Measurements from ENCODE around the gene SDCCAG8. TPM values are rescaled to one million over a fixed set of nuclear protein-coding genes. Genes with fewer than 3 reads are reported as not detected.

The SDCCAG8 gene
- total and polyA plus RNA-seq, 8 donors, result 24.3 to 37.1 (median 30.0) TPM

DNA sequence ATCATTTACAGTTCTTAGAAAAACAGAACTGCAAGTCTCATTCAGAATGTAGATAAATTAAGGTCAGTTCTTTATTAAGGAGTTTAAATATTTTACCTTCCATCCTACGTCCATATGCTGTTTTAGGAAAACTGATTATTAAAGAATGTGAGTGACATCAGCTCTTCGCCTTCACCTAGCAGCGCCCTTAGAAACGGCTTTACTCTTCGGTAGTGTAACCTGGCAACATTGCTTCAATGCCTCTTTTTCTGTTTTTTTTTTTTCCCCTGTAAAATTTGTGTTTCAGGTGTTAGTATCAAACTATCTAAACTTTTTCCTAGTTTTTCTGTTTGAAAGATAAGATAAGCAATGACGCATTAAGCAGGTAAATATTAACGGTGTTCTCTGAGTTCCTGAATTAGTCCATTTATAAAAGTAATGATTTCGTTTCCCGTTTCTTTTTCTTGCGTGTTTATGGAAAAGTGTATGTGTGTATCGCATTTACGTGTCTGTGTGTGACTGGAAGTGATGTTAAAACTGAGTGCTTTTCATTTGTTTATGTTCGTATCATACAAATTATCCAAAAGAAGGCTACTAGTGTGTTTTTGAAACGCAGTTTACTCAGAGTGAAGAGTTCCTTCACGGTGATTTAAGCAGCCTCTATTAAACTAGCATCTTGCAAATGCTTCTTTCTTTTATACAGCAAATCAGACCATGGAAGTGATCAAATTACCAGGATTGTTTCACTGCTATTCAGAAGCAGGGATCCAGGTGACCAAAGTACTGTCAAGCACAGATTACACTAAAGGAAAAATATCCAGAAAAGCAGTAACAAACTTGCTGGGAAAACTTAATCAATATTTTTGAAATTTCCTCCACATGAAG, 139.0 kb downstream of the SDCCAG8 start:
- 50 to 53% methylated on average over 15 of the region's 15 CpGs for WGBS, 2 donors
- DNase-seq, result no peak
- Histone ChIP-seq H3K36me3 (no peaks in the 10 kb centered on the region), H3K4me1 (peaks cover 0 to 5% (median 0%) of the 10 kb centered on the region in 3 donors), H3K27me3 (no peaks in the 10 kb centered on the region), H3K9me3 (no peaks in the 10 kb centered on the region), H3K27ac (peak overlapping the region in 2 of 4 donors; percentile 30 to 60), H3K4me3 (peak overlapping the region in 1 of 4 donors; percentile 2)
- intact Hi-C loops (cut with DNase I), result no loop called here
- peak in 3 of 4 donors; percentile 68 to 74 (median 70) for ATAC-seq
- no peak for FAIRE-seq
- TF ChIP-seq, protein P1, sequence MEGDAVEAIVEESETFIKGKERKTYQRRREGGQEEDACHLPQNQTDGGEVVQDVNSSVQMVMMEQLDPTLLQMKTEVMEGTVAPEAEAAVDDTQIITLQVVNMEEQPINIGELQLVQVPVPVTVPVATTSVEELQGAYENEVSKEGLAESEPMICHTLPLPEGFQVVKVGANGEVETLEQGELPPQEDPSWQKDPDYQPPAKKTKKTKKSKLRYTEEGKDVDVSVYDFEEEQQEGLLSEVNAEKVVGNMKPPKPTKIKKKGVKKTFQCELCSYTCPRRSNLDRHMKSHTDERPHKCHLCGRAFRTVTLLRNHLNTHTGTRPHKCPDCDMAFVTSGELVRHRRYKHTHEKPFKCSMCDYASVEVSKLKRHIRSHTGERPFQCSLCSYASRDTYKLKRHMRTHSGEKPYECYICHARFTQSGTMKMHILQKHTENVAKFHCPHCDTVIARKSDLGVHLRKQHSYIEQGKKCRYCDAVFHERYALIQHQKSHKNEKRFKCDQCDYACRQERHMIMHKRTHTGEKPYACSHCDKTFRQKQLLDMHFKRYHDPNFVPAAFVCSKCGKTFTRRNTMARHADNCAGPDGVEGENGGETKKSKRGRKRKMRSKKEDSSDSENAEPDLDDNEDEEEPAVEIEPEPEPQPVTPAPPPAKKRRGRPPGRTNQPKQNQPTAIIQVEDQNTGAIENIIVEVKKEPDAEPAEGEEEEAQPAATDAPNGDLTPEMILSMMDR (IDR thresholded peaks at IDR 0.05), result no peak

DNA sequence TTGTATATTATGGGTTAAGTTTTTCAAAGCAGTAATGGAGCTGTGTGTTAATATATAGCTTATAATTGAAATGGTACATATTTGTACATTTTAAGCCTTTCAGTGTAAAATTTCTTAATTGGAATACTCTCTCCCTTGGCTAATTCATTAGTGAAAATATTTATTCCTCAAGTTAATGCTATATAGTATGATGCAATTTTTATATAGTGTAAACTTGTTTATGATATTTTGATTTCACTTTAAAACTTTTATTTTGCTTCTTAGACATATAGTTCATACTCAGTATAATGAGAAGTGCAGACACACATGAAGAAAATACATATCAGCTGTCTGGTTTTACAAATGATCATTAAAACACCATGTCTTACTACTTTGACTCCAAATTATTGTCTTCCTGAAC, 140.6 kb downstream of the SDCCAG8 start:
- H3K9me3 ChIP-seq, result no peaks in the 10 kb centered on the region
- no peaks in the 10 kb centered on the region for H3K36me3 ChIP-seq
- H3K4me1 ChIP-seq, result peaks cover 0 to 5% (median 0%) of the 10 kb centered on the region in 3 donors
- no peak for FAIRE-seq
- no peak for ATAC-seq
- no peak overlapping the region for H3K4me3 ChIP-seq
- intact Hi-C loops (cut with DNase I), result no loop called here
- H3K27me3 ChIP-seq, result no peaks in the 10 kb centered on the region
- DNase-seq, result no peak
- TF ChIP-seq, protein P1 (IDR thresholded peaks at IDR 0.05), result no peak
- H3K27ac ChIP-seq, result peak overlapping the region in 1 of 4 donors; percentile 13

DNA sequence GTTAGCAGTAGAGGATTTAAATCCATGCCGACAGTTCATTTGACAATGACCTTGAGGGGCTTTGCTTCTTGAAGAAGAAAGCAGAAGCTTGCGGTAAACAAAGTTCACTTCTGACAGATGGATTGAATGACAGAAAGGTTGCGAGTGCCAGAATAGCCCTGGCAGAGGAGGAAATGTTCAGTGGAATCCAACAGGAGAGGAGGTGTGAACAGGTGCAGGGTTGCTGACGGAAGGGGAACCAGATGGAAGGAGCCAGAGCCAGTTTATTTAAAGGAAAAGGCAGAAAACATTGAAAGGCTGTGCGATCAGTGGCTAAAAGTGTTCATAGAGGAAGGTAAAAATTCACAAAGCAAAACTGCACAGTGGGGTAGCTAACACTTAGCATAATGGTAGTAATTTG, 141.0 kb downstream of the SDCCAG8 start:
- DNase-seq, result no peak
- FAIRE-seq, result no peak
- intact Hi-C loops (cut with DNase I), result no loop called here
- H3K27ac ChIP-seq, result peak overlapping the region in 1 of 4 donors; percentile 13
- ATAC-seq, result peak in 3 of 4 donors; percentile 57 to 65 (median 62)
- H3K4me1 ChIP-seq, result peaks cover 0 to 5% (median 0%) of the 10 kb centered on the region in 3 donors
- H3K36me3 ChIP-seq, result no peaks in the 10 kb centered on the region
- no peaks in the 10 kb centered on the region for H3K9me3 ChIP-seq
- 48 to 49% methylated on average over 5 of the region's 5 CpGs for WGBS, 2 donors
- H3K4me3 ChIP-seq, result no peak overlapping the region
- TF ChIP-seq, protein P1 (IDR thresholded peaks at IDR 0.05), result no peak
- no peaks in the 10 kb centered on the region for H3K27me3 ChIP-seq

DNA sequence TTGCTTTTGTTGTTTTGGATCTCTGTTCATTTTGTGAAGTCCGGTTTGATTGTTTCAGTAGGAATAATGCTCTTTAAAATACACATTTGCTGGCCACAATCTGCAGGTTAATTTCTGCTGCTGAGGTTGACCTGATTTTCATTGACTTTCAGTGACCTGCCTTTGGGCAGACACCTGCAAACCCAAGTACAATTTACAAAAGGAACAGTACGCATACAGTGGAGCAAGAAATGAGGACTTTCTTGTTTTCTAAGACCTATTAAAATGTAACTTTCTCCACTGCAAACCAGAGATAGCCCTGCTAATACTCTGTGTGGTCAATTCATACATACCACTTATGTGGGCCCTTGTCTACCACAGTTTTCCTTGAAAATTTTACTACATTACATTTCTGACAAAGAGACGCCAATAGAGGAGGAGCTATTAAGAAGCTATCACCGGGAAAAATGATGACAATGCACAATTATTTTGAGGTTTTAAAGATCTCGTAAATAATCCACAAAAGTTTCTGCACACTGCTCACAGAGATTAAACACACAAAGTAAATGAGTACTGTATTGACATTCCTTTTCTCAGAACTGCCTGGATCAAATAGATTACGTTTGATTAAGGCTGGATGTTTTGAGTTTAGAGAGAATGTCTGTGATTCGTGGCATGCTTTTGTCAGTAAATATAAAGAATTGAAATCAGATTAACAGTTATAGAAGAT, 141.9 kb downstream of the SDCCAG8 start:
- no peak for FAIRE-seq
- peak in 1 of 4 donors; percentile 31 for ATAC-seq
- Histone ChIP-seq H3K4me1 (peaks cover 0 to 5% (median 0%) of the 10 kb centered on the region in 3 donors), H3K9me3 (no peaks in the 10 kb centered on the region), H3K36me3 (no peaks in the 10 kb centered on the region), H3K4me3 (no peak overlapping the region), H3K27ac (peak overlapping the region in 1 of 4 donors; percentile 13), H3K27me3 (no peaks in the 10 kb centered on the region)
- intact Hi-C loops (cut with DNase I), result no loop called here
- TF ChIP-seq, protein P1 (IDR thresholded peaks at IDR 0.05), result no peak
- WGBS, 2 donors, result 52 to 58% methylated on average over 7 of the region's 7 CpGs
- no peak for DNase-seq
